HG03095 (cell line): ENCODE measurements around the gene GAST.

Experiments
- ATAC-seq: cut with Tn5 transposase; IDR thresholded peaks from one replicate; pipeline ENCODE4 v1.9.1; 2021; ENCODE audit warnings: moderate library complexity; ENCODE audit not compliant: unreplicated experiment

GAST gene

DNA sequence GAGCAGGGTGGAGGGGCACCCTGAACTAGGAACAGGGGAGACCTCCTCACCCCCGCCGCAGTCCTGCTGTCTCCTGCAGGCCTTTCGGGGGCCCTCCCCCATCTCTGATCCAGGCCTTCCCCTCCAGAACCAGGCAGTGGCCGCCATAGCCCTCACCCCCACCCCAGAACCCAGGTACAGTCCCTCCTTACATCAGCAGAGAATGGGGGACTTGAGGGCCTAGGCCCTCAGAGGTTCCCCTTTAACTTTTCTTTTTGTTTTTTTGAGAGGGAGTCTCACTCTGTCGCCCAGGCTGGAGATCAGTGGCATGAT lies 26.6 kb downstream of the GAST start:
- no peak for ATAC-seq

- ATAC-seq: no peak
Measured at GRCh38 chr17:41739661-41740352, 27.7 kb downstream of the GAST start.

GRCh38 chr17:41740506-41740905 lies 28.4 kb downstream of the GAST start:
- no peak for ATAC-seq

DNA sequence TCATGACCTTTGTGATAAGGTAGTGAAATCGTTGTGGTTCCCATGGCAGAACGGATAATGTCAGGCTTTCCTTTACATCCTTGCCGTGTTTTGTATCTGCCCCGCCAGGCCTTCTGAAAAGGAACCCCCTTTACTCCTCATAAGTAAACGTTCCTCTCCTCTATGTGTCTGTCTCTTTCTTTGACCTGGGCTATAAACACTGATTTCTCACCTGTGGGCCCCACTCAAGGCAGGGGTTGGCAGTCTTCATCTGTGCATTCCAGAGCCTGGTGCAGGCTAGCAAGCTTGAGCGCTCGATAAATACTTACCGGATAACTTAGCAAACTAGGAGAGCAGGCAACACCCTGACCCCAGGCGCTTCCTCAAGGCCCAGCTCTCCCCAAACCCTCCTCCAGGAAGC lies 29.6 kb downstream of the GAST start:
- no peak for ATAC-seq

DNA sequence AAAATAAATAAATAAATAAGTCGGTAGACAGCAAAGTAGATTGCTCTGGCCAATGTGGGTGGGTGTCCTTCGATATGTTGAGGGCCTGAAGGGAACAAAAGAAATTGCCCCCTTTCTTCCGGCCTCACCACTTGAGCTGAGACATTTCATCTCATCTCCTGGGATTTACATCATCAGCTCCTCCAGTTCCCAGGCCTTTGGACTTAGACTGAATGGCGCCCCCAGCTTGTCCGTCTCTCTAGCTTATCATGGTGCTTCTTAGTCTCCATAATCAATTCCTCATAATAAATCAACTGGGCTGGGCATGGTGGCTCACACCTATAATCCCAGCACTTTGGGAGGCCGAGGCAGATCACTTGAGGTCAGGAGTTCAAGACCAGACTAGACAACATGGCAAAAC lies 36.1 kb downstream of the GAST start:
- no peak for ATAC-seq

GRCh38 chr17:41750862-41751261 lies 38.7 kb downstream of the GAST start:
- ATAC-seq: no peak

DNA sequence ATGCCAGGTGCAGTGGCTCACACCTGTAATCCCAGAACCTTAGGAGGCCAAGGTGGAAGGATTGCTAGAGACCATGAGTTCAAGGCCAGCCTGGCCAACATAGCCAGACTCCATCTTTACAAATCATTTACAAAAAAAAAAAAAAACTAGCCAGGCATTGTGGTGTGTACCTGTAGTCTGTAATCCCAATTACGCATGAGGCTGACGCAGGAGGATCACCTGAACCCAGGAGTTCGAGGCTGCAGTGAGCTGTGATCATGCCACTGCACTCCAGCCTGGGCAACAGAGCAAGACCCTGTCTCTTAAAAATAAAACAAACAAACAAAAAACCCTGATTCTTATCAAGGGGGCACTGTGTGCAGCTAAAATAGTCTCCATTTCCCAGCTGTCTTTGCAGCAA lies 39.2 kb downstream of the GAST start:
- no peak for ATAC-seq

DNA sequence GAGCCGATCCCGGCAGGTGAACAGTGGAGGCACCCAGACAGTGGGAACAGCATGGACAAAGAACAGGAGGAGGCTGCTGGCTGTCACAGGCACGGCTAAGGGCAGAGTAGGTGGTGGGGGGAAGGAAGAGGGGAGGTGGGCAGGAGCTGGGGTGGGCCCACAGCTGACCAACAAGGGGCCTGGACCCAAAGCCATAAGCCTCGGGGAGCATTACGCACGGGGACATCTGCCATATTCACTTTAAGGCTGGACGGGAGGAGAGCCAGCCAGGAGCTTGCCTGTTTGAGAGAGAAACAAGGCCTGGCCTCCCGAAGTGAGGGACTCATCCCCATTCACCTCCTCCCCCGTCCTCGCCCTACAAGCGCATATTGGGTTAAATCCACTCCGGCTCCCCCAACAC lies 41.9 kb downstream of the GAST start:
- ATAC-seq: no peak

DNA sequence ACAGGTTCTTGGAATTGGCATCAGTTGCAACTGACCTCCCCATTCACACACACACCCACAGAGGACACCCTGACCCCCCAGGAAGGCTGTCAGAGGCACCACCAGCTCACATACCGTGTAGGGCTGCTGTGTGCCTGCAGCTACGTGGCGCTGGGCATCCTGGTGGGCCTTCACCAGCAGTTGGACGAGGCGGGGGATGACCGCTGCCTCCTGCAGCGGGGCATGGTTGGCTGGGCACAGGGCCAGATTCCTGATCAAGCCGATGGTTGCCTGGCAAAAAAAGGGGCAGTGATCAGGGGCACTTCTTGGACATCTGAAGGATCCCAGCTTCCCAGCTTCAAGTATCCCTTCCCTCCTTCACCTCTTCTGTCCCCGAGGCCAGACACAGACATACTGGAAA lies 46.5 kb downstream of the GAST start:
- ATAC-seq: no peak

DNA sequence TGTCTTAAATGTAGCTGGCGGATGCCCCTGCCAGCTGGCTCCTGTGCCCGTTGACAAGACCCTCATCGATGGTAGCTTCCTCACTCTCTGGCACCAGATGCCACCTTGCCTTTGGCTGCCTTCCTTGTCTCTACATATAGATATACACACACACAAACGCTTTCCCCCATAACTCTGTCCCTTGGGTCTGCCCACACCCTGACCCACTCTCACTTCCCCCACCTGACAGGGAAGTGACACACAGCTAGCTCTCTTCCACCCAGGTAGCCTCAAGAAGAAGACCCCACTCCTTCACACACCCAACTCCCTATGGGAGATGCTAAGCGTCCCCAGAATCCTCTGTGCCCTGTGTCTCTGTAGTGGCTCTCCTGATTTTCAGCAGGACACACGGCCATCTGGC lies 48.7 kb downstream of the GAST start:
- ATAC-seq: no peak

DNA sequence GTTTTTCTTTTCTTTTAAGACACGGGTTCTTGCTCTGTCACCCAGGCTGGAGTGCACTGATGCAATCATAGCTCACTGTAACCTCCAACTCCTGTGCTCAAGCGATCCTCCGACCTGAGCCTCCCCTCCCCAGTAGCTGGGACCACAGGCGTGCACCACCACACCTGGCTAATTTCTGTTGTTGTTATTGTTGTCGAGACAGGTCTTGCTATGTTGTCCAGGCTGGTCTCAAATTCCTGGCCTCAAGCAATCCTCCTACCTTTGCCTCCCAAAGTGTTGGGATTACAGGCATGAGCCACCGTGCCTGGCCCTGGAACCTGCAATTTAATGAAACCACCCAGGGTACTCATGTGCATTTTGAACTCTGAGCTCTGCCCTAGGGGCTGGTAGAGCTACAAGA lies 50.3 kb downstream of the GAST start:
- no peak for ATAC-seq

DNA sequence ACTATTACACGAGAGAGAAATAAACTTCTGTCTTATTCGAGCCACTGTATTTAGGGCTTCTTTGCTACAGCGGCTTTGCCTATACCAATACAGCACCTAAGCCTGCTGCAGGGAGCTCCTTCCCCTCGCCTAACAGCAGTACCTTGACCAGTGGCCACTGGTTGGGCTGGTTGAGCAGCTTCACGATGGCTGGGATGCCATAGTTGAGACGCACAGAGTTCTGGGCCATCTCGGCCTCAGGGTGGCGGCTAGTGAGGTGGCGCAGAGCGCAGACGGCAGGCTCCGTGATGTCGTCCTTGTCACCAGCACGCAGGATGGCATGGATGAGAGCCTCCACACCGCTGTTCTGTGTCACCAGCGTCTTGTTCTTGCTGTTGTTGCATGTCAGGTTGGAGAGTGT lies 50.7 kb downstream of the GAST start:
- no peak for ATAC-seq

DNA sequence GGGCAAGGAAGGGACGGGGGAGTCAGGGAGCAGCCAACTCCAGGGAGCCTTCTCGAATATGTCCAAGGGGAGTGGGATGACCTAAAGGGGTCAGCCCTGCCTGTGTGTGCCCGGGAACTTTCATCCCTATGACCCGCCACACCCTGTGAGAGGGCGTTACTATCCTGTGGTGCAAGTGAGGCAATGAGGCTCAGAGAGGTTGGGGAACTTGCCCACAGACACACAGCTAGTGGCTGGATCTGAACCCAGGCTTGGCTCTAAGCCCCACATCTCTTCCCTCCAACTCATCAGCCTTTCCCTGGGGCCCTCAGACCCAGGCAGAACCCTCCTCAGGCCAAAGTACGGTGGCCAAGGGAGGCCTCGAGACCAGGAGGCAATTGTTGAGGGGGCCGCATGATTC lies 51.2 kb downstream of the GAST start:
- ATAC-seq: no peak
